GM21737 (cell line): Measurements from ENCODE around the gene BCO1.
"Not testable (repeated sequence)": the region's sequence is repeated elsewhere in the genome, so short reads cannot be mapped to it uniquely, and the experiment has no call there.

Experiments used
- ATAC-seq: cut with Tn5 transposase; IDR thresholded peaks from one replicate; pipeline ENCODE4 v1.9.1; 2021; ENCODE audit warnings: mild to moderate bottlenecking, moderate library complexity; ENCODE audit not compliant: unreplicated experiment

BCO1 gene

GRCh38 chr16:81238296-81239011, at the start of gene BCO1:
Gene BCO1, plus strand, starts transcription at chr16:81238689. Its CDS starts 220 bp downstream, at chr16:81238909.
- peak; percentile 59 for ATAC-seq

GRCh38 chr16:81189100-81189664, 49.3 kb upstream of the BCO1 start:
- no peak for ATAC-seq

- ATAC-seq: no peak
Measured at GRCh38 chr16:81190667-81191066, 47.8 kb upstream of the BCO1 start.

- ATAC-seq: no peak
Measured at GRCh38 chr16:81195885-81196534, 42.5 kb upstream of the BCO1 start.

- ATAC-seq: no peak
Measured at GRCh38 chr16:81198635-81199034, 39.9 kb upstream of the BCO1 start.

- no peak for ATAC-seq
Measured at GRCh38 chr16:81201267-81201666, 37.2 kb upstream of the BCO1 start.

GRCh38 chr16:81204798-81205680, 33.5 kb upstream of the BCO1 start:
- ATAC-seq: no peak

GRCh38 chr16:81207076-81207475, 31.4 kb upstream of the BCO1 start:
- no peak for ATAC-seq

GRCh38 chr16:81210807-81211206, 27.7 kb upstream of the BCO1 start:
- ATAC-seq: no peak

- no peak for ATAC-seq
Measured at GRCh38 chr16:81212830-81213465, 25.5 kb upstream of the BCO1 start.

GRCh38 chr16:81214745-81215166, 23.7 kb upstream of the BCO1 start:
- no peak for ATAC-seq

- no peak for ATAC-seq
Measured at GRCh38 chr16:81216114-81216513, 22.4 kb upstream of the BCO1 start.

- ATAC-seq: no peak
Measured at GRCh38 chr16:81216706-81217105, 21.8 kb upstream of the BCO1 start.

- no peak for ATAC-seq
Measured at GRCh38 chr16:81219151-81219550, 19.3 kb upstream of the BCO1 start.

- no peak for ATAC-seq
Measured at GRCh38 chr16:81220349-81220748, 18.1 kb upstream of the BCO1 start.

- no peak for ATAC-seq
Measured at GRCh38 chr16:81221731-81222130, 16.8 kb upstream of the BCO1 start.

- ATAC-seq: no peak
Measured at GRCh38 chr16:81224824-81225223, 13.7 kb upstream of the BCO1 start.

- ATAC-seq: not testable (repeated sequence)
Measured at GRCh38 chr16:81225697-81226096, 12.8 kb upstream of the BCO1 start.

GRCh38 chr16:81227785-81228184, 10.7 kb upstream of the BCO1 start:
- ATAC-seq: no peak

- no peak for ATAC-seq
Measured at GRCh38 chr16:81229811-81230210, 8.7 kb upstream of the BCO1 start.

GRCh38 chr16:81231014-81231413, 7.5 kb upstream of the BCO1 start:
- no peak for ATAC-seq
